ENCODE measurements around the gene ALG12.

The ALG12 gene

GRCh38 chr22:49923445-49923844 lies 5.2 kb upstream of the ALG12 start:
- H3K4me3 ChIP-seq (ENCODE audit: insufficient read depth, low read length, poor library complexity, severe bottlenecking) = no peak overlapping the region
- no peak overlapping the region for H2AFZ ChIP-seq (ENCODE audit: low read depth, low read length, severe bottlenecking)
- peak overlapping the region; percentile 15 for H3K4me2 ChIP-seq (ENCODE audit: low read depth, low read length, poor library complexity, severe bottlenecking)
- H3K27me3 ChIP-seq (ENCODE audit: low read length) = no peaks in the 10 kb centered on the region
- no peaks in the 10 kb centered on the region; the same call in 1 of the 2 replicates for H3K79me2 ChIP-seq (ENCODE audit: insufficient read depth, low read length)
- no peak for TF ChIP-seq EZH2phosphoT487 (conservative IDR thresholded peaks at IDR 0.05; ENCODE audit: low read length)
- peak; percentile 24 for TF ChIP-seq CTCF (IDR thresholded peaks at IDR 0.05; ENCODE audit: insufficient read depth, low read length, poor library complexity, severe bottlenecking)
- peaks cover 38% of the 10 kb centered on the region for H3F3A ChIP-seq (ENCODE audit: insufficient read depth)
- H3K27ac ChIP-seq (ENCODE audit: low read depth, low read length) = peak overlapping the region; percentile 98
- 0 out of 2 replicates have a peak overlapping the region, but pooled peaks have one; percentile 13 for H3K9ac ChIP-seq (ENCODE audit: low read length)
- H4K20me1 ChIP-seq (ENCODE audit: low read depth, low read length) = no peaks in the 10 kb centered on the region
- H3K36me3 ChIP-seq (ENCODE audit: low read length) = no peaks in the 10 kb centered on the region
- no peaks in the 10 kb centered on the region for H3K9me2 ChIP-seq (replicated peaks; ENCODE audit: insufficient read depth, low read length)
- H3K9me3 ChIP-seq (ENCODE audit: insufficient read depth, low read length) = no peaks in the 10 kb centered on the region

- no peaks in the 10 kb centered on the region for H4K20me1 ChIP-seq (ENCODE audit: low read depth, low read length)
Observed at GRCh38 chr22:49922926-49923325, 4.7 kb upstream of the ALG12 start.

GRCh38 chr22:49922484-49922883 lies 4.2 kb upstream of the ALG12 start:
- H3K79me2 ChIP-seq (ENCODE audit: insufficient read depth, low read length) = peaks cover 4% of the 10 kb centered on the region
- no peak overlapping the region for H3K27ac ChIP-seq (ENCODE audit: low read depth, low read length)
- no peaks in the 10 kb centered on the region for H3K27me3 ChIP-seq (ENCODE audit: low read length)
- no peaks in the 10 kb centered on the region for H3K36me3 ChIP-seq (ENCODE audit: low read length)
- H3K4me2 ChIP-seq (ENCODE audit: low read depth, low read length, poor library complexity, severe bottlenecking) = no peak overlapping the region
- H3F3A ChIP-seq (ENCODE audit: insufficient read depth) = peaks cover 36% of the 10 kb centered on the region
- TF ChIP-seq CTCF (IDR thresholded peaks at IDR 0.05; ENCODE audit: insufficient read depth, low read length, poor library complexity, severe bottlenecking) (no peak), EZH2phosphoT487 (conservative IDR thresholded peaks at IDR 0.05; ENCODE audit: low read length) (no peak)
- H4K20me1 ChIP-seq (ENCODE audit: low read depth, low read length) = no peaks in the 10 kb centered on the region
- no peak overlapping the region for H2AFZ ChIP-seq (ENCODE audit: low read depth, low read length, severe bottlenecking)
- H3K9ac ChIP-seq (ENCODE audit: low read length) = no peak overlapping the region
- no peak overlapping the region for H3K4me3 ChIP-seq (ENCODE audit: insufficient read depth, low read length, poor library complexity, severe bottlenecking)
- H3K9me2 ChIP-seq (replicated peaks; ENCODE audit: insufficient read depth, low read length) = no peaks in the 10 kb centered on the region
- no peaks in the 10 kb centered on the region for H3K9me3 ChIP-seq (ENCODE audit: insufficient read depth, low read length)

More at GRCh38 chr22:49922926-49923325, 4.7 kb upstream of the ALG12 start:
- no peak overlapping the region for H3K4me3 ChIP-seq (ENCODE audit: insufficient read depth, low read length, poor library complexity, severe bottlenecking)
- H3K36me3 ChIP-seq (ENCODE audit: low read length) = no peaks in the 10 kb centered on the region
- H3K79me2 ChIP-seq (ENCODE audit: insufficient read depth, low read length) = no peaks in the 10 kb centered on the region; the same call in 1 of the 2 replicates
- no peaks in the 10 kb centered on the region for H3K27me3 ChIP-seq (ENCODE audit: low read length)
- peak overlapping the region; percentile 15 for H3K4me2 ChIP-seq (ENCODE audit: low read depth, low read length, poor library complexity, severe bottlenecking)
- H3K9ac ChIP-seq (ENCODE audit: low read length) = no peak overlapping the region
- H2AFZ ChIP-seq (ENCODE audit: low read depth, low read length, severe bottlenecking) = no peak overlapping the region
- H3K9me2 ChIP-seq (replicated peaks; ENCODE audit: insufficient read depth, low read length) = no peaks in the 10 kb centered on the region
- peak overlapping the region; percentile 98 for H3K27ac ChIP-seq (ENCODE audit: low read depth, low read length)
- peaks cover 38% of the 10 kb centered on the region for H3F3A ChIP-seq (ENCODE audit: insufficient read depth)
- TF ChIP-seq CTCF (IDR thresholded peaks at IDR 0.05; ENCODE audit: insufficient read depth, low read length, poor library complexity, severe bottlenecking) (no peak), EZH2phosphoT487 (conservative IDR thresholded peaks at IDR 0.05; ENCODE audit: low read length) (no peak)
- no peaks in the 10 kb centered on the region for H3K9me3 ChIP-seq (ENCODE audit: insufficient read depth, low read length)

All from SU-DHL-6 (cell line).